CD4-positive, alpha-beta T cell (primary cell): ENCODE data around the gene SFMBT2. TPM values are rescaled to one million over a fixed set of nuclear protein-coding genes. Genes with fewer than 3 reads are reported as not detected.

Experiments
- ATAC-seq: fragments of 200-7000 bp; cut with Tn5 transposase; one replicate; pipeline ENCODE4 v1.10.0; 2022; ENCODE audit warnings: mild to moderate bottlenecking; ENCODE audit not compliant: poor library complexity
- CTCF ChIA-PET: fragments of 350-600 bp; sonication (Branson Sonifier 250); formaldehyde crosslinking; loops from one replicate; lab custom pipeline; 2021; ENCODE audit warnings: antibody characterized with exemption, inconsistent platforms; lab: Charles Lee
- POLR2A ChIA-PET: fragments of 350-600 bp; sonication (Branson Sonifier 250); formaldehyde crosslinking; loops from one replicate; lab custom pipeline; 2021; ENCODE audit warnings: antibody characterized with exemption, inconsistent platforms; lab: Charles Lee
- DNase-seq, 14 experiments: peaks; one replicate each; pipeline ENCODE4 v3.0.0-alpha.2; 2013 to 2020; ENCODE audit warnings: mixed read lengths in 2 of 14
- H3K27ac ChIP-seq, 2 donors: one replicate each; pipeline versions ENCODE4 v1.5.1 to v1.7.0; 2013; ENCODE audit warnings: low read length in 2 of 2, low read depth in 1 of 2, mild to moderate bottlenecking in 1 of 2
- H3K27me3 ChIP-seq, 2 experiments: 1 replicate in 1 of 2; 2 replicates in 1 of 2; pipeline versions ENCODE4 v1.6.1 to v1.7.0; 2013; ENCODE audit warnings: low read length in 2 of 2, control low read depth in 1 of 2, mild to moderate bottlenecking in 1 of 2, moderate library complexity in 1 of 2; ENCODE audit not compliant: insufficient read depth in 2 of 2, control insufficient read depth in 1 of 2
- H3K36me3 ChIP-seq: one replicate; pipeline ENCODE4 v1.6.1; 2013; ENCODE audit warnings: low read length, control low read depth; ENCODE audit not compliant: insufficient read depth
- H3K4me1 ChIP-seq: one replicate; pipeline ENCODE4 v1.6.1; 2013; ENCODE audit warnings: low read length, control low read depth; ENCODE audit not compliant: insufficient read depth
- H3K4me3 ChIP-seq: one replicate; pipeline ENCODE4 v1.5.1; 2013; ENCODE audit warnings: mild to moderate bottlenecking, low read length, moderate library complexity
- H3K9me3 ChIP-seq, 2 experiments: 1 replicate in 1 of 2; 2 replicates in 1 of 2; pipeline versions ENCODE4 v1.6.1 to v1.7.0; 2013; ENCODE audit warnings: low read length in 2 of 2, mild to moderate bottlenecking in 2 of 2, control low read depth in 1 of 2, moderate library complexity in 1 of 2; ENCODE audit not compliant: control insufficient read depth in 1 of 2, insufficient read depth in 1 of 2
- H3K27ac Mint-ChIP-seq: one replicate; pipeline ENCODE4 v1.8.0; 2020; ENCODE audit warnings: mixed read lengths
- H3K27me3 Mint-ChIP-seq: one replicate; pipeline ENCODE4 v1.8.0; 2021; ENCODE audit warnings: mixed read lengths
- H3K36me3 Mint-ChIP-seq: one replicate; pipeline ENCODE4 v1.8.0; 2021; ENCODE audit warnings: low read depth, mixed read lengths
- H3K4me1 Mint-ChIP-seq: one replicate; pipeline ENCODE4 v1.8.0; 2021; ENCODE audit warnings: low read depth, mixed read lengths
- H3K4me3 Mint-ChIP-seq: one replicate; pipeline ENCODE4 v1.8.0; 2020; ENCODE audit warnings: mild to moderate bottlenecking, mixed read lengths
- H3K9me3 Mint-ChIP-seq: one replicate; pipeline ENCODE4 v1.8.0; 2020; ENCODE audit warnings: mixed read lengths
- CTCF ChIP-seq: fragments of 200-600 bp; IDR thresholded peaks from one replicate; pipeline ENCODE4 v1.8.0; 2022; ENCODE audit warnings: antibody characterized with exemption, mild to moderate bottlenecking
- intact Hi-C, 2 experiments: fragments of 100-400 bp; cut with DNase I in 1 of 2; cut with micrococcal nuclease in 1 of 2; formaldehyde crosslinking; loops; one replicate each; pipeline versions ENCODE4 v1.15.1 to v1.9.0; 2023 to 2025; cut with DNase I, micrococcal nuclease
- total RNA-seq, 174 experiments: library from RNA in 2 of 174; stranded (reverse) in 2 of 174; gene quantifications; one replicate each; pipeline ENCODE4 v1.2.3 and lab custom pipeline; 2021 to 2026

Gene SFMBT2
- total RNA-seq, 2 experiments from 2014 or later: 41.0 to 42.0 TPM

- Mint-ChIP-seq H3K9me3 (peaks cover 4% of the 10 kb centered on the region), H3K27me3 (no peaks in the 10 kb centered on the region), H3K36me3 (peaks cover 99% of the 10 kb centered on the region), H3K4me3 (no peak overlapping the region), H3K27ac (no peak overlapping the region), H3K4me1 (peaks cover 16% of the 10 kb centered on the region)
- no peaks in the 10 kb centered on the region for H3K9me3 ChIP-seq
- H3K27me3 ChIP-seq: no peaks in the 10 kb centered on the region
- no peak for TF ChIP-seq CTCF
- ATAC-seq (no peak), DNase-seq (no peak)
- peaks cover 82% of the 10 kb centered on the region for H3K36me3 ChIP-seq
- ChIA-PET POLR2A (no interaction called here), CTCF (no interaction called here)
- H3K4me1 ChIP-seq: no peaks in the 10 kb centered on the region
- no peak overlapping the region for H3K27ac ChIP-seq
- no peak overlapping the region for H3K4me3 ChIP-seq
- intact Hi-C loops: no loop called here
These were observed 45.6 kb downstream of the SFMBT2 start for GRCh38 chr10:7365027-7365745.

- Mint-ChIP-seq H3K27ac (no peak overlapping the region), H3K36me3 (peaks cover 99% of the 10 kb centered on the region), H3K9me3 (peaks cover 4% of the 10 kb centered on the region), H3K4me3 (no peak overlapping the region), H3K4me1 (peaks cover 21% of the 10 kb centered on the region), H3K27me3 (no peaks in the 10 kb centered on the region)
- intact Hi-C loops: no loop called here
- TF ChIP-seq CTCF: no peak
- H3K4me3 ChIP-seq: no peak overlapping the region
- CTCF ChIA-PET: no interaction called here
- no peaks in the 10 kb centered on the region for H3K9me3 ChIP-seq
- H3K36me3 ChIP-seq: peaks cover 80% of the 10 kb centered on the region
- no peaks in the 10 kb centered on the region for H3K27me3 ChIP-seq
- ATAC-seq (no peak), DNase-seq (no peak)
- H3K4me1 ChIP-seq: no peaks in the 10 kb centered on the region
- POLR2A ChIA-PET: no interaction called here
- H3K27ac ChIP-seq: no peak overlapping the region
These were observed 46.4 kb downstream of the SFMBT2 start for GRCh38 chr10:7364474-7364873.

- H3K4me3 ChIP-seq: no peak overlapping the region
- peak overlapping the region; percentile 10 for H3K27ac Mint-ChIP-seq
- peaks cover 77% of the 10 kb centered on the region for H3K36me3 ChIP-seq
- intact Hi-C loops: no loop called here
- peaks cover 100% of the 10 kb centered on the region for H3K36me3 Mint-ChIP-seq
- no peak for TF ChIP-seq CTCF
- H3K4me1 ChIP-seq: no peaks in the 10 kb centered on the region
- H3K27ac ChIP-seq: no peak overlapping the region
- peaks cover 25% of the 10 kb centered on the region for H3K4me1 Mint-ChIP-seq
- H3K27me3 Mint-ChIP-seq: no peaks in the 10 kb centered on the region
- peaks cover 4% of the 10 kb centered on the region for H3K9me3 Mint-ChIP-seq
- ChIA-PET CTCF (no interaction called here), POLR2A (no interaction called here)
- H3K9me3 ChIP-seq: peaks cover 0 to 5% of the 10 kb centered on the region in 2 experiments
- no peak overlapping the region for H3K4me3 Mint-ChIP-seq
- H3K27me3 ChIP-seq: no peaks in the 10 kb centered on the region
- no peak for ATAC-seq
- no peak for DNase-seq
These were observed 47.1 kb downstream of the SFMBT2 start for GRCh38 chr10:7363700-7364099.
